Measurements from ENCODE around the gene ANXA6.
A peak's percentile ranks its signal among the peaks of the same experiment; 100 is the strongest.
"Not testable (repeated sequence)": the region's sequence is repeated elsewhere in the genome, so short reads cannot be mapped to it uniquely, and the experiment has no call there.

Gene ANXA6

DNA sequence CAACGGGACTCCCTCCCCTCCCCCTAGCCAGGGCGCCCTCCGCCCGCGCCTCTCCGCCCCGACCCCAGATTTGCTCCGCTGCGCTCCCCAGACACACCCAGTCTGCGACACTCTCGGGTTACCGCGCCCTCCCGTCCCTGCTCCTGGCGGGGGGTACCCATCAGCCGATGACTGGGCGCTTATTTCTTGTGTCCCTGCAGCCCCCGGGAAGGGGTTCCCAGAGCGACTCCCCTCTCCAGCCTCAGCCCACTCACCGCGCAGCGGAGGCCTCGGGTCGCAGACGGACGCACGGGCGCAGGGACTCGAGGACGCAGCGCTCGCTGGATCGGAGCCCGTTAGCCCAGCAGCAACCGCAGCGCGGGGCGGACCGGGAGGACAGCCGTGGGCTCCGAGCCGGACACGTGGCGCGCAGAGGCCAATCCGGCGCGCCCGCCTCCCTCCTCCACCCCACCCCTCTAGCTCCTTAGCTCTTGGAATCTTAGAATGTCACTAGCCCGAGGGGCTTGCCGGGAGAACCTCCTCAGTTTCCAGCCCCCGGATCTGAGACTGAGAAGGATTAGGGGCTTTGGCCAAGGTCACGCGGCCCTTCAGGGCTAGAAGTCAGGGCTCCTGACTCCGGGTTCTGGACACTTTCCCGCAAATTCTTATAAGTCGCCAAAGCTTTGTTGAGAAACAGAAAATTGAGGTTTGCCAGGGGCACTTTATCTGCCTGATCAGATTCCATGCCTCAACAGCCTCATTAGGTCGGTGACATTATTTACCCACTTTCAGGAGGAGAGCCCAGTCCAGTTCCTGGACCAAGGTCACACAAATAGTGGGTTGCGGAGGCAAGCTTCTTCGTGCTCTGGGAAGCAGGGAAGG, at the start of gene ANXA6:
ANXA6 (minus strand) TSS at position 354 of the 861 bp plus-strand sequence. CDS start 9,878 bp downstream, outside the sequence.
- peak in 1 of 2 donors; percentile 55 for DNase-seq (ENCODE audit: low read depth in 1 of 2, low spot score in 1 of 2)

DNA sequence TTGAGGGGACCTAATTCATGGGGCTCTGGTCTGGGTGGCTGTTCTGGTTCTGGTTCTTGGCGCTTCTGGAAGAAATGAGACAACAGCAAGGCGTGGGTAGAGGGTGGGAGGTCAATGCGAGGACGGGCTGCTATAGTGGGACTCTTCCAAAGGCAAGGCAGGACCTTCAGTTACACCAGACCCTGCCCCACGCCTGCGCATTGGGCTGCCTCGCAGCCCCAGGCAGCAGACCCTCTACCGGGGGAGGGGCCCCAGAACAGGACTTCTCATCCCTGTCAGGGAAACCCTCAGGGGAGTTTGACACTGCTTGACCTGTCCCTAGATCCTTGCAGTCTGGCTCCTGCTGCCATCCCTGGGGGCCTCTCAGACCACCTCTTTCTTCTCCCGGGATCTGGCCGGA, 47.8 kb upstream of the ANXA6 start:
- DNase-seq (ENCODE audit: low read depth in 1 of 2, low spot score in 1 of 2) = no peak

DNA sequence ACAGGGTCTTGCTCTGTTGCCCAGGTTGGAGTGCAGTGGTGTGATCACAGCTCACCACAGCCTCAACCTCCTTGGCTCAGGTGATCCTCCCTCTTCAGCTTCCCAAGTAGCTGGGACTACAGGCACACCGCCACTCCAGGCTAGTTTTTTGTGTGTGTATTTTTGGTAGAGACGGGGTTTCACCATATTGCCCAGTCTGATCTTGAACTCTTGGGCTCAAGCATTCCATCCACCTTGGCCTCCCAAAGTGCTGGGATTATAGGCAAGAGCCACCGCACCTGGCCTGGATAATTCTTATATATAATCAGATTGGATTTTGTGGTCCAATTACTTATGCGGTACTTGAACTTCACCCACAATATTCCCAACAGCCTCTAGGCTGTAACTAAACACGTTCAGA, 46.5 kb upstream of the ANXA6 start:
- DNase-seq (ENCODE audit: low read depth in 1 of 2, low spot score in 1 of 2) = no peak

DNA sequence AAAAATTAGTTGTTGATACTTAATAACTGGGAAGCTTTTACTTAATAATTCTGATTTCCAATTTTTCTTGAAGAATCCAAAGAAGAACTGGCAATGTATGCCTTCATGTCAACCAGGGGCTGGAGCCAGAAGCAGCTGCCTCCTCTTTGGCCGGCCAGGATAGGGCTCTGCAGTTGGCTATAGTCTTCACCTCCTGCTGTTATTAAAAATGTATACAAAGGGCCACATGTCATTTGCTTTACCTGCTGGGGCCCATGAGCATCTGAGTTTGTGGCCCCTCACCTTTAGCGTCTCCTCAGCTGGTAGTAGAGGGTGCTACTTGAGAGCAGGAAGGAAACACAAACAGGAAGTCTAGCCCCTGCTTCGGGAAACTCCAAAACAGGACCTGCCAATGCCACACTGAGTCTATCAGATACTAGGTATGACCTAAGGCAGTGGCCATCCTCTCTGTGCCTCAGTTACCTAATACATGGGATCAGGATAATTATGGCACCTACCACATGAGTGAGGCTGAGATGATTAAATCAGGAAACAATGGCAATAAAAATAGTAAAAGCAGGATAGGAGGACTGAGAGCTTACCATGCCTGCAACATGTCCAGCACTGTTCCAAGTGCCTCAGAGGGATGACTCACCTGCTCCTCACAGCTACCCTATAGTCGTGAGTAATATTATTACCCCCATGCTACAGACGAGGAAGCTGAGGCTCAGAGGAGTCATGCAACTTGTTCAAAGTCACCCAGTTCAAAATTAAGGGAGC, 45.0 kb upstream of the ANXA6 start:
- no peak for DNase-seq (ENCODE audit: low read depth in 1 of 2, low spot score in 1 of 2)

DNA sequence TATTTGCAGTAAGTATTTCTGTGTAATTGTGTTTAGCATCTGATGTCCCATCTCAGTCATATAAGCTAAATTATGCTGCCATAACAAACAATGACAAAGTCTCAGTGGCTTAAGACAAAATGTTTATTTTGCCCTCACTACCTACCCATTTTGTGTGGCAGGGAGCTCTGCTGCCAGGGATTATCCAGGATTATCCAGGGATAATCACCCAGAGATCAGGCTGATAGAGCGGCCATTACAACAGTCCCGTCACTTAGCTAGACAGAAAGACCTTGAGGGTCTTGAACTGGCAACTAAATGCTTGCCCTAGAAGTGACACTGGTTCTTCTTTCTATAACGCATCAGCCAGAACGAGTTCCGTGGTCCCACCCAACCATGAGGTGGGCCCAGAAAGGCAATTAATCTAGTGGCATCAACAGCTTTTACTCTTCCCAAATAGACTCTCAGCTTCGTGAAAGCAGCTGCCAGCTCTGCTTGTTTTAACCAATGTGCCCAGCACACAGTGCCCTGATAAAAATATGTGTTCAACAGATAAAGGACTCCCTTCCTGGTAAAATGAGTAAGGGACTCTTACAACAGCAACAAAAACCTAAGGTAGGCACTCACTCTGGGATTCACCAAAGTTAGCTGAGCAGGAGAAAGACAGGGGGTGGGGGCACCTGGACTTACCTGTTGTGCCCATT, 43.5 kb upstream of the ANXA6 start:
- no peak for DNase-seq (ENCODE audit: low read depth in 1 of 2, low spot score in 1 of 2)

DNA sequence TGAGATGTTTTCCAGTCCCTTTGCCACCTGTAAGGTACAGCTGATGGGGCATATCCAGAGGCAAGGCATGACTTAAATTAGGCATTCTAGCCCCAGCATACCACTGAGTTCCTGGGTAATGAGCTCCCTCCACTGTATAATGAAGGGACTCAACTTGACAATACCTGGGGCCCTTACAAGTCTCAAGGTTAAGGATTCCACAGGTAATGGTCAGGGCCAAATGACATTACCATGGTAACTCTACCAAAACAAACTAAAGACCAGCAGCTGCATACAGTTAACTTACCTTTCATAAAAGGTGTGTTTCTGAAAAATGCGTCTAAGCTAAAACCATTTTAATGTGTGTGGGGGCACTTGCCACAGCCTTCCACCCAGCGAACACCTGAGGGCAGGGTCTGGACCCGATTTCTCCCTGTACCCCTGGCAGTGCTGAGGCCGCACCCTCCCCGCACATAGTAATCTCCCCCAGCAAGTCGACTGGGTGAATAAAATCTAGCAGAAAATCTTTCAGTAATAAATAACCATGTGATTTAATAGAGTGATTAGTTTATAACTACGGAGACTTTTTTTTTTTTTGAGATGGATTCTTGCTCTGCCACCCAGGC, 42.1 kb upstream of the ANXA6 start:
- no peak for DNase-seq (ENCODE audit: low read depth in 1 of 2, low spot score in 1 of 2)

DNA sequence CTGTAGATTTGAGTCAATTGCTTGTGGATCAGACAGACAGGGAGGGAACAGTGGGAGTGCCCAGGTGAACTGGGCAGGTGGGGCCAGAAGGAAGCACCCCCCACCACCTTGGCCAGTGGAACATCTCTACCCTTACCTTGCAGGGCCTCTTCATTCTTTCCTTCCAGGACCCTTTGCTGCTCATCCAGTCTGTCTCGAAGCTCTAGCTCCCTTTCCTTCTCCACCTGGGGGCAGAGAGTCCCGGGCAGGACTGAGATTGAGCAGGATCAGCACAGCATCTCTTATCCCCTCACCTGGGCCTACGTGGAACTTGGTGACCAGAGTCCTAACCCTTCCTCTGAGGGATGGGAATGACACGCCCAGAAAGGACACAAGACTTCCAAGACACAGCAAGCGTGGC, 41.3 kb upstream of the ANXA6 start:
- DNase-seq (ENCODE audit: low read depth in 1 of 2, low spot score in 1 of 2) = no peak

DNA sequence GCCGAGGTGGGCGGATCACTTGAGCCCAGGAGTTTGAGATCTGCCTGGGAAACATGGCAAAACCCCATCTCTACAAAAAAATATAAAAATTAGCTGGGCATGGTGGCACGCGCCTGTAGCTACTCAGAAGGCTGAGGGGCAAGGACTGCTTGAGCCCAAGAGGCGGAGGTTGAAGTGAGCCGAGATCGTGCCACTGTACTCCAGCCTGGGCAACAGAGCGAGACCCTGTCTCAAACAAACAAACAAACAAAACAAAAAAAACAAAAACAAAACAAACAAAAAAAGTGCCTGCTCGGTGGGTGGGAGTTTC, 39.7 kb upstream of the ANXA6 start:
- not testable (repeated sequence) for DNase-seq (ENCODE audit: low read depth in 1 of 2, low spot score in 1 of 2)

DNA sequence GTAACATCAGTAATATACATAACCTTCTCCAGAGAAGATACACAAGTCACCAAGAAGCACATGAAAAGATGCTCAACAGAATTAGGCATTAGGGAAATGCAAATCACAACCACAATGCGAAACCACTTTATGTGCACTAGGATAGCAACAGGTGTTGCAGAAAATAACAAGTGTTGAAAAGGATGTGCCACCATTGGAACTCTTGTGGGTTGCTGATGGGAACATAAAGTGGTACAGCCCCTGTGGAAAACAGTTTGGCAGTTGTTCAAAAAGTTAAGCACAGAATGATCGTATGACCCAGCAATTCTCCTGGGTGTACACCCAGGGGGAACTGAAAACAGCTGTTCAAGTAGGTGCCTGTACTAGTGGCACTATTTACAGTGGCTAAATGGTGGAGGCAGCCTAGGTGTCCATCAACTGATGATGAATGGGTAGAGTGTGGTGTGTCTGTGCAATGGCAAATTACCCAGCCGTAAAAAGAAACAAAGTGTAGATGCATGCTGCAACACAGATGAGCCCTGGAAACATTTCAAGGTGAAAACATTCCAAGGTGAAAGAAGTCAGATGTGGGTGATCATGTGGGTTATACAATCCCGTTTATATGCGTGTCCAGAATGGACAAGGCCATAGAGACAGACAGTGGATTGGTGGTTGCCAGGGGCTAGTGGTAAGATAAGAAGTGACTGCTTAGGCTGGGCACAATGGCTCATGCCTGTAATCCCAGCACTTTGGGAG, 39.1 kb upstream of the ANXA6 start:
- no peak for DNase-seq (ENCODE audit: low read depth in 1 of 2, low spot score in 1 of 2)

DNA sequence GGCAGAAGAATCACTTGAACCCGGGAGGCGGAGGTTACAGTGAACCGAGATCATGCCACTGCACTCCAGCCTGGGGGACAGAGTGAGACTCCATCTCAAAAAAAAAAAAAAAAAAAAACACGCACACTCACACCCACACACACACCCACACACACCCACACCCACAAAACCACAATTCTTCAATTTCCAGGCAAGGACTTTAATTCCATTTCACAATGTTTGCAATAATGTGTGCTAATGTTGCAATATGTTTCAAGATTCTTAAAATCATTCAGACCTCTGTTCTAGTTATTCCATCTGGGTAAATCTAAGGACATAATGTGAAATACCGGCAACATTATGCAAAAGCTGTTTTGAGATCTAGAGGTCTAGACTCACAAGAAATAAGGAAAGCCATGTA, 38.0 kb upstream of the ANXA6 start:
- no peak for DNase-seq (ENCODE audit: low read depth in 1 of 2, low spot score in 1 of 2)

DNA sequence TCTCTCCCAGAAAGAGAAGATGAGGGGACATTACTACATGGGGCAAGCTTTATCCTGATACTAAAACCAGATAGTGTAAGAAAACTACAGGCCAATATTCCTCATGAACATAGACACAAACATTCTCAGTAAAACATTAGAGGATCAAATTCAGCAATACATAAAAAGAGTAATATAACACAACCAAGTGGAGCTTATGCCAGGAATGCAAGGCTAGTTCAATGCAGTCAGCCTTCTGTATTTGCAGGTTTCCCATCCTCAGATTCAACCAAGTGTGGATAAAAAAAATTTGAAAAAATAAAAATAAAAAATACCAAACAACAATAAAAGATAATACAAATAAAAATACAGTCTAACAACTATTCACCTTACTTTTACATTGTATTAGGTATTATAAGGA, 35.0 kb upstream of the ANXA6 start:
- DNase-seq (ENCODE audit: low read depth in 1 of 2, low spot score in 1 of 2) = no peak

DNA sequence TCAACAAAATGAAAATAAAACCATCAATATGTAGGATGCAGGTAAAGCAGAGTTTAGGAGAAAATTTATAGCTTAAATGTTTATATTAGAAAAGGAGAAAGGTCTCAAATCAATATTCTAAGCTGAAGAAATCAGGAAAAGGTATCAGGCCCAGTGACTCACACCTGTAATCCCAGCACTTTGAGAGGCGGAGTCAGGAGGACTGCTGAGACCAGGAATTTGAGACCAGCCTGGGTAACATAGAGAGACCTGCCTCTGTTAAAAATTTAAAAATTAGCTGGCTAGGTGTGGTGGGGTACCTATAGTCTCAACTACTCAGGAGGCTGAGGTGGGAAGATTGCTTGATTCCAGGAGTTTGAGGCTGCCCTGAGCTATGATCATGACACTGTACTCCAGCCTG, 34.1 kb upstream of the ANXA6 start:
- no peak for DNase-seq (ENCODE audit: low read depth in 1 of 2, low spot score in 1 of 2)

DNA sequence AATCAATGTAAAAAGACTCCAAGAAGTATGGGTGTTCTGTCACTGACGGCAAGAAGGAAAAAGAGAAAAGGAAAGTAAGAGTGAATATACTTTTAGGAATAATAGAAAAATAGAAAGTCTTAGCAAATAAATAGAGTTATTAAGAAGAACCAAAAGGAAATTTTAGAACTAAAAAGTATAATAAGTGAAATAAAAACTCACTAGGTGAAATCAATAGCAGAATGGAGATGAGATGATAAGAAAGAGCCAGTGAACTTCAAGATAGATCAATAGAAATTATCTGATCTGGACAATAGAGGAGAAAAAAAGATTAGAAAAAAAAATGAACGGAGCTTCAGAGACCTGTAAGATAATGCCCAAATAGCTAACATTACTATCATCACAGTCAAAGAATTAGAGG, 31.6 kb upstream of the ANXA6 start:
- no peak for DNase-seq (ENCODE audit: low read depth in 1 of 2, low spot score in 1 of 2)

DNA sequence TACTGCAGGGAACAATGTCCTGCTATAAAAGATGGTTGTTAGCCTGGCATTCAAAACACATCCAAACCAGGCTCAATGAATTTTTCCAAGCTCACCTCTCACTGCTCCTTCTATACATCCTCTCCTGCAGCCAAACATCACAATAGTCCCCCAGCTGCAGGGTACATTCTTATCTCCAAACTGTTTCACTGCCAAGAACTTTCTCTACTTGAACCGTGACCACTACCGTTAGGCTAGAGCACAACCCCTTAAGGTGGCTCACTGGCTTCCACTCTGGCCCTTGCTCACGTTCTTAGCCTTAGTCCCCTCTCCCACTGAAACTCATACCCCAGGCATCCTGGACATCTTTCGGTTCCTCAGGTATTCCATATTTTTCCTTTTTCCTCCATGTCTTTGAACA, 29.0 kb upstream of the ANXA6 start:
- DNase-seq (ENCODE audit: low read depth in 1 of 2, low spot score in 1 of 2) = no peak

DNA sequence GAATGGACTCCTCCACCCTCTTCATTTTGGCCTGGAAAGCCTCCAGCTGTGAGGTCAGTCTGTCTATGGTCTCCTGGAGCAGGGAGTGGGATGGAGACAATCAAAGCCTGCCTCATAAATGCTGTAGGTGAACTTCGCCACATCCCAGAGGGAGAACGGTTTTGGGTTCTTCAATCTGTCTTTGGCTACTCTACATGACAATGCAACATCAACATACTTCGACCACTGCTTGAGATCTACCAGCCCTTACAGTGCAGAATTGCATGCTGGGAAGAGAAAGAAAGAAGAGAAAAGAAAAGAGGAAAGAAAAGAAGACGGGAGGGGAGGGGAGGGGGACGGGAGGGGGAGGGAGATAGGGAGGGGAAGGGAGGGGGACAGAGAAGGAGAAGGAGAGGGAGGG, 28.5 kb upstream of the ANXA6 start:
- DNase-seq (ENCODE audit: low read depth in 1 of 2, low spot score in 1 of 2) = no peak

DNA sequence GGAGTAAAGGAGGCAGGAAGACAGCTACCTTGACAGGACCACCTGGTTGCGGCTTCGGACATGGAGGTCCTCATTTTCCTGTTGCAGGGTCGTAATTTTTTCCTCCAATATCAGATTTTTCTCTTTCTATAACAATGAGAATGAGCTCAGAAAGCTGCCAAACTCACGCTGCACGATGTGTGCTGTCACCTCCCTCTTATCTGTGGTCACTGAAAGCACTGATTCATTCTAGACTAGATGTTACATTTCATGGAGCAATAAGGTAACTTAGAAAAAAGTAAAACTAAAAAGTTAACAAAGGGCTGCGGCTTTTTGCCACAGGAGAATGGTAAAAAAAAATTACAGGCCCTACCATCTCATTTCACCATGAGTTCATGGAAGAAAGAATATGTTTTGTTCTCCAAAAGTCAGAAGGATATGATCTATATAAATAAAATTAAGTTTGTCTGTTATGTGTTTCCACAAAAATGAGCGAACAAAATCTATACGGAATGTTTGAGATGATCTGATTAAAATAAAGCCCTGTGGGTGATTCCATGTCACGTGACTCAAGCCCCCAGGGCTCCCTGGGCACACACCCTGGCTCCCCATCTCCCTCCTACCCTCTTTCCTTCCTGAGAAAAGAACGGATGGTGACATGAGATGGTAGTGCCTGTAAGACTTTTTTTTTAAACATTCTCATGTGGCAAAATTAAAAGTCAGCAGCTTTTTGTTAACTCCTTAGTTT, 26.9 kb upstream of the ANXA6 start:
- DNase-seq (ENCODE audit: low read depth in 1 of 2, low spot score in 1 of 2) = no peak

DNA sequence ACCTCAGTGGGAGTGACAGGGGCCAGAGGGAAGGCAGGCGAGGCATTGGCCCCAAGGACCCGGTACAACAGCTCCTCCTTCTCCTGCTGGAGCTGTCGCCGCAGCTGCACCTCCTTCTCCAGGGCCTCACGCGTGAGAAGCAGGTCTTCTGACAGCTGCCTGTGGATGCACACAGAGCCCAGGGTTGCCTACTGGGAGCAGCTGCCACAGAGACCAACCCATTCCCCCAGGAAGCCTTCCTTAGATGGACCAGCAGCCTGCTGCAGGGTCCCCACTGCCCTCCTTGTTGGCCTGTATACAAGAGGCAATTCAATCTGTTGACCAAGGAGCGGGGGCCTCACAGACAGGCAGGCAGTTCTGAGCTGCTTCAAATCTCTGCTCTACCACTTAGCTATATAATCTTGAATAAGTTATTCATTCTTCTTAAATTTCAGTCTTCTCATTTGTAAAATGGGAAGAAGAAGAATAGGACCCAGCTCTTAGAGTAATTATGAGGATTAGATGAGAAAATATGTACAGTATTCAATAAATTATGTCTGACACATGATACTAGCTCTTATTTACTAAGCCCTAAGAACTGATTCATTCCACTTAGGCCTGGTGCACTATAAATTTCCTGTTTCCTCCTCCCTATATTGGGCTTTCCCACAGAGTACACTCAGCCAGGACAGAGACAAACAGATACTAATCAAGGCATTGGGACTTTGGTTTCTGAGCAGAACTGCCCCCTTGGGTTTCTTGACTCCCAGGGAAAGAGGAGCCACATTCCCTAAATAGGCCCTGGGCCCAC, 26.1 kb upstream of the ANXA6 start:
- DNase-seq (ENCODE audit: low read depth in 1 of 2, low spot score in 1 of 2) = no peak

DNA sequence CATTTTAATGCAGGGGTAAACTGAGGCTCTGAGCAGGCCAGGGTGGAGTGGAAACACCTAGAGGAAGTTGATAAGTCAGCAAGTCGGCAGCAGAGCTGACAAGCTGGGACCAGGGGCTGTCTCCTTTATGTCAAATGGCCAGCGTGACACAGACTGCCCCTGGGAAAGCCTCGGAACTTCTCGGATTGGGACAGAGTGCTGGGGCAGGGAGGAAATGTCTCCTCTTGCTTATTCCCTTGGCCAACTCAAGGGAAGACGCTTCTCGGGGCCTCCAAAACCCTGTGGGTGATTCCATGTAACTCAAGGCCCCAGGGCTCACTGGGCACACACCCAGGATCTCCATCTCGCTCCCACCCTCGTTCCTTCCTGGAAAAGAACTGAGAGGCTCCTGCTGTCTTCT, 25.4 kb upstream of the ANXA6 start:
- no peak for DNase-seq (ENCODE audit: low read depth in 1 of 2, low spot score in 1 of 2)

DNA sequence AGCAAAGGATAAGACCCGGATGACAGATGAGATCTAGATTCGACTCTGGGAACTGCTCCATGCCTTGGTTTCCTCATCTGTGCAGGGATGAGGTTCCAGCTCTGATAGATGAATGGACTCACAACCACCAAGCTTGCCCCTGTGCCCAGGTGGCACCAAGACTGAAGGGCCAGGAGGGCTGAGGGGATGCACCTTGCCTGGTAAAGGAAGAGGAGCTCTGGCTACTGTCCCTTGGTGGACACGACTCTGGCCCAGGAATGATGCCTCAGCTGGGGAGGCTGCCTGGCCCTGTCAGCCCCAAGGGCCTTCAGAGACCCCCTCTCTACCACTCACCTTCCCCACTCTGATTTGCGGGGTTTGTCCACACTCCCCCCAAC, 24.9 kb upstream of the ANXA6 start:
- DNase-seq (ENCODE audit: low read depth in 1 of 2, low spot score in 1 of 2) = no peak
